ENCODE measurements around the gene AGBL4. TPM values are rescaled to one million over a fixed set of nuclear protein-coding genes. Genes with fewer than 3 reads are reported as not detected.

AGBL4 gene
- polyA plus RNA-seq, 1 experiment = not detected

GRCh38 chr1:48673332-48674105 is 1350.2 kb downstream of the AGBL4 start:
- ChIA-PET POLR2A (no interaction called here), CTCF (no interaction called here)
- no peak for DNase-seq (ENCODE audit: low read depth, low spot score)
- TF ChIP-seq CTCF (IDR thresholded peaks at IDR 0.05; ENCODE audit: low read depth, low read length) = no peak
- Histone ChIP-seq H3K9me3 (ENCODE audit: control insufficient read depth, insufficient read depth, low read length) (no peaks in the 10 kb centered on the region), H3K27me3 (ENCODE audit: control insufficient read depth, insufficient read depth, low read length) (peaks cover 2% of the 10 kb centered on the region), H3K27ac (ENCODE audit: low read depth, low read length) (no peak overlapping the region), H3K4me3 (ENCODE audit: low read depth, low read length) (no peak overlapping the region)

- Histone ChIP-seq H3K4me3 (ENCODE audit: low read depth, low read length) (no peak overlapping the region), H3K27ac (ENCODE audit: low read depth, low read length) (no peak overlapping the region), H3K9me3 (ENCODE audit: control insufficient read depth, insufficient read depth, low read length) (no peaks in the 10 kb centered on the region), H3K27me3 (ENCODE audit: control insufficient read depth, insufficient read depth, low read length) (peaks cover 2% of the 10 kb centered on the region)
- TF ChIP-seq CTCF (IDR thresholded peaks at IDR 0.05; ENCODE audit: low read depth, low read length) = no peak
- no peak for DNase-seq (ENCODE audit: low read depth, low spot score)
- CTCF ChIA-PET = no interaction called here
- POLR2A ChIA-PET = no interaction called here
These were observed 1352.2 kb downstream of the AGBL4 start for GRCh38 chr1:48671578-48671977.

GRCh38 chr1:48670234-48671020 is 1353.3 kb downstream of the AGBL4 start:
- TF ChIP-seq CTCF (IDR thresholded peaks at IDR 0.05; ENCODE audit: low read depth, low read length) = no peak
- CTCF ChIA-PET = no interaction called here

GRCh38 chr1:48668339-48668738 is 1355.4 kb downstream of the AGBL4 start:
- Histone ChIP-seq H3K27ac (ENCODE audit: low read depth, low read length) (no peak overlapping the region), H3K4me3 (ENCODE audit: low read depth, low read length) (no peak overlapping the region), H3K27me3 (ENCODE audit: control insufficient read depth, insufficient read depth, low read length) (peaks cover 2% of the 10 kb centered on the region), H3K9me3 (ENCODE audit: control insufficient read depth, insufficient read depth, low read length) (no peaks in the 10 kb centered on the region)
- TF ChIP-seq CTCF (IDR thresholded peaks at IDR 0.05; ENCODE audit: low read depth, low read length) = no peak
- ChIA-PET POLR2A (no interaction called here), CTCF (interaction anchor here (1.0 to 1.6 kb wide), 2 partner anchors 9 to 19 kb away, joined by 3 to 12 read pairs; no protein-coding TSS in a partner anchor)
- no peak for DNase-seq (ENCODE audit: low read depth, low spot score)

More at GRCh38 chr1:48670234-48671020, 1353.3 kb downstream of the AGBL4 start:
- POLR2A ChIA-PET = no interaction called here
- DNase-seq (ENCODE audit: low read depth, low spot score) = no peak
- Histone ChIP-seq H3K27me3 (ENCODE audit: control insufficient read depth, insufficient read depth, low read length) (peaks cover 2% of the 10 kb centered on the region), H3K4me3 (ENCODE audit: low read depth, low read length) (no peak overlapping the region), H3K27ac (ENCODE audit: low read depth, low read length) (no peak overlapping the region), H3K9me3 (ENCODE audit: control insufficient read depth, insufficient read depth, low read length) (no peaks in the 10 kb centered on the region)

- POLR2A ChIA-PET = no interaction called here
- no peak overlapping the region for H3K4me3 ChIP-seq (ENCODE audit: low read depth, low read length)
- peaks cover 2% of the 10 kb centered on the region for H3K27me3 ChIP-seq (ENCODE audit: control insufficient read depth, insufficient read depth, low read length)
- no peaks in the 10 kb centered on the region for H3K9me3 ChIP-seq (ENCODE audit: control insufficient read depth, insufficient read depth, low read length)
- DNase-seq (ENCODE audit: low read depth, low spot score) = no peak
- TF ChIP-seq CTCF (IDR thresholded peaks at IDR 0.05; ENCODE audit: low read depth, low read length) = no peak
- no peak overlapping the region for H3K27ac ChIP-seq (ENCODE audit: low read depth, low read length)
- CTCF ChIA-PET = interaction anchor here (1.6 kb wide), 1 partner anchor 10 kb away, joined by 12 read pairs; no protein-coding TSS in a partner anchor
These were observed 1356.0 kb downstream of the AGBL4 start for GRCh38 chr1:48667782-48668181.

Data from AG04450 (cell line).